Endothelial cell of umbilical vein (primary cell): Measurements from ENCODE around the gene RFWD3. TPM values are rescaled to one million over a fixed set of nuclear protein-coding genes. Genes with fewer than 3 reads are reported as not detected.

Source experiments
- BruUV-seq: library from RNA; stranded (reverse); fragments of 400-500 nt; replicated peaks from 2 replicates; lab custom pipeline; 2021; lab: Mats Ljungman, UMichigan
- CTCF ChIA-PET: fragments of 300-600, 350-600 bp; sonication (Branson Sonifier 250); formaldehyde crosslinking; loops from one replicate; lab custom pipeline; 2021; ENCODE audit warnings: antibody characterized with exemption, inconsistent platforms; lab: Charles Lee
- POLR2A ChIA-PET: fragments of 300-600, 350-600 bp; sonication (Branson Sonifier 250); formaldehyde crosslinking; loops from one replicate; lab custom pipeline; 2021; ENCODE audit warnings: antibody characterized with exemption, inconsistent platforms; lab: Charles Lee
- DNase-seq: peaks from one replicate; pipeline ENCODE4 v3.0.0-alpha.2; 2011; ENCODE audit warnings: low read depth, low spot score
- FAIRE-seq: peaks from 2 replicates; lab custom pipeline; 2011; peaks lifted over from hg19 to GRCh38; lab: Jason Lieb, UNC
- H2AFZ ChIP-seq: 2 replicates; pipeline ENCODE4 v1.6.0; 2012; ENCODE audit warnings: low read depth, low read length, control low read depth, inconsistent platforms
- H3K27ac ChIP-seq: 2 replicates; pipeline ENCODE4 v1.5.1; 2011; ENCODE audit warnings: low read depth, mild to moderate bottlenecking, control low read depth, low read length, moderate library complexity; ENCODE audit not compliant: insufficient read depth
- H3K27me3 ChIP-seq, 2 experiments: 2 replicates each; pipeline versions ENCODE4 v1.6.0 to v1.6.1; 2011; ENCODE audit warnings: low read length in 2 of 2, mixed read lengths in 1 of 2; ENCODE audit not compliant: control insufficient read depth in 2 of 2, insufficient read depth in 2 of 2
- H3K36me3 ChIP-seq, 2 experiments: 2 replicates in 1 of 2; 3 replicates in 1 of 2; pipeline ENCODE4 v1.5.1; 2011; ENCODE audit warnings: low read length in 2 of 2, mild to moderate bottlenecking in 1 of 2, moderate library complexity in 1 of 2; ENCODE audit not compliant: control insufficient read depth in 2 of 2, insufficient read depth in 2 of 2; ENCODE audit errors: extremely low read depth in 1 of 2
- H3K4me1 ChIP-seq: 3 replicates; pipeline ENCODE4 v1.5.1; 2011; ENCODE audit warnings: mild to moderate bottlenecking, low read length; ENCODE audit not compliant: control insufficient read depth, insufficient read depth; ENCODE audit errors: extremely low read depth
- H3K4me2 ChIP-seq: 2 replicates; pipeline ENCODE4 v1.6.1; 2011; ENCODE audit warnings: low read length, control low read depth, mixed read lengths; ENCODE audit not compliant: insufficient read depth
- H3K4me3 ChIP-seq, 3 experiments: fragments of 200-600 bp in 1 of 3; sonication (generic), shearing (Covaris generic) in 1 of 3; replicated peaks in 1 of 3; 2 replicates each; pipeline ENCODE4 v1.5.1; 2011 to 2016; ENCODE audit warnings: control low read depth in 3 of 3, low read length in 3 of 3, mild to moderate bottlenecking in 2 of 3, inconsistent platforms in 1 of 3, low read depth in 1 of 3, moderate library complexity in 1 of 3; ENCODE audit not compliant: insufficient read depth in 1 of 3
- H3K79me2 ChIP-seq: 2 replicates; pipeline ENCODE4 v1.6.0; 2012; ENCODE audit warnings: low read length, inconsistent platforms; ENCODE audit not compliant: control insufficient read depth, insufficient read depth
- H3K9ac ChIP-seq: replicated peaks from 2 replicates; pipeline ENCODE3; 2011; ENCODE audit warnings: low read length, control low read depth; ENCODE audit not compliant: insufficient read depth; ENCODE audit errors: extremely low read depth
- H3K9me1 ChIP-seq: replicated peaks from 3 replicates; pipeline ENCODE4 v1.6.0; 2011; ENCODE audit warnings: mild to moderate bottlenecking, low read length; ENCODE audit not compliant: control insufficient read depth, insufficient read depth; ENCODE audit errors: extremely low read depth
- H3K9me3 ChIP-seq: replicated peaks from 2 replicates; pipeline ENCODE4 v1.5.1; 2012; ENCODE audit warnings: low read length, inconsistent platforms; ENCODE audit not compliant: control insufficient read depth, insufficient read depth
- H4K20me1 ChIP-seq: replicated peaks from 2 replicates; pipeline ENCODE3; 2011; ENCODE audit warnings: mild to moderate bottlenecking, low read length; ENCODE audit not compliant: control insufficient read depth, insufficient read depth; ENCODE audit errors: extremely low read depth
- EZH2 ChIP-seq: IDR thresholded peaks from 2 replicates; pipeline ENCODE4 v1.6.1; 2012; ENCODE audit warnings: borderline replicate concordance, low read depth, mild to moderate bottlenecking, moderate library complexity, low read length, inconsistent platforms; ENCODE audit not compliant: severe bottlenecking
- FOS ChIP-seq: IDR thresholded peaks from 2 replicates; pipeline ENCODE4 v1.6.1; 2011; ENCODE audit warnings: mild to moderate bottlenecking, low read length, moderate library complexity, borderline replicate concordance; ENCODE audit not compliant: insufficient read depth
- GATA2 ChIP-seq: IDR thresholded peaks from 2 replicates; pipeline ENCODE4 v1.7.0; 2011; ENCODE audit warnings: low read depth, mild to moderate bottlenecking, moderate library complexity, mixed read lengths, low read length; ENCODE audit not compliant: insufficient read length, insufficient read depth
- JUN ChIP-seq: IDR thresholded peaks from 2 replicates; pipeline ENCODE4 v1.6.1; 2011; ENCODE audit warnings: borderline replicate concordance, low read depth; ENCODE audit not compliant: insufficient read length, insufficient read depth
- MYC ChIP-seq: IDR thresholded peaks from one replicate; pipeline ENCODE4 v1.6.1; 2011; ENCODE audit warnings: mild to moderate bottlenecking, low read depth, low read length
- POLR2A ChIP-seq: IDR thresholded peaks from 2 replicates; pipeline ENCODE4 v1.6.1; 2012; ENCODE audit warnings: low read depth, mild to moderate bottlenecking, control low read depth, low read length
- dilution Hi-C: fragments of 300-500 bp; cut with MboI; formaldehyde crosslinking; loops from one replicate; pipeline ENCODE4 v1.15.0; 2019; ENCODE audit warnings: low sequenced_read_pairs; ENCODE audit not compliant: extremely low pct_ligation_motif_present
- intact Hi-C: fragments of 100-400 bp; cut with micrococcal nuclease; formaldehyde crosslinking; loops from one replicate; pipeline ENCODE4 v1.10.0; 2022
- polyA plus RNA-seq, 4 experiments: library from polyadenylated mRNA; depleted of rRNA in 3 of 4; stranded (reverse) in 3 of 4; unstranded in 1 of 4; fragments of >200 nt; gene quantifications; 2 replicates each; pipeline versions ENCODE4 v1.2.1 to v1.2.3, GENCODE V29; 2011 to 2012; ENCODE audit warnings: missing spikeins in 1 of 4
- total RNA-seq: library from RNA; stranded (reverse); gene quantifications from 2 replicates; pipeline ENCODE4 v1.2.3, GENCODE V29; 2021
- TF ChIP-seq, protein P1 (sequence below): IDR thresholded peaks from 2 replicates; pipeline ENCODE4 v1.6.1; 2011; ENCODE audit not compliant: insufficient read depth, insufficient read length
- TF ChIP-seq, protein P2 (sequence below), 2 donors: IDR thresholded peaks; 1 replicate in 1 of 2; 2 replicates in 1 of 2; pipeline ENCODE4 v1.5.1; 2011; ENCODE audit warnings: low read length in 2 of 2, mild to moderate bottlenecking in 2 of 2, moderate library complexity in 2 of 2, control low read depth in 1 of 2, inconsistent platforms in 1 of 2, low read depth in 1 of 2; ENCODE audit not compliant: insufficient read depth in 1 of 2; ENCODE audit errors: extremely low read depth in 1 of 2

RFWD3 gene
- total and polyA plus RNA-seq, 2 donors (not counting 3 experiments of a cell fraction or from before 2014, with no cell fraction given) = 27.3 to 51.6 TPM

DNA sequence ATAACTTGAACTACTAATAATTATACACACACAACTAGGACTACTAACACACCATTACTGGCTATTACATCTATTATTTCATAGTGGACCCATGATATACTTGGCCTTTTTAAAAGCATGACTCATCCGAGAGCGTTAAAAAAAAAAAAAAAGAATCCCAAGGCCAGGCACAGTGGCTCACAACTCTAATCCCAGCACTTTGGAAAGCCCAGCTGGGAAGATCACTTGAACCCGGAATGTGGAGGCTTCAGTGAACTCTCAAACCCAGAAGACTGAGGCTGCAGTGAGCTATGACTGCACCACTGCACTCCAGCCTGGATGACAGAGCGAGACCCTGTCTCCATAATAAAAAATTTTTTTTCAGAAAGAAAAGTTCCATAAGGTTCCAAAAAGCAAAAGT lies 62.8 kb downstream of the RFWD3 start:
- no peak overlapping the region for H3K4me3 ChIP-seq
- POLR2A ChIA-PET = no interaction called here
- H3K79me2 ChIP-seq = peaks cover 74% of the 10 kb centered on the region
- DNase-seq = peak; percentile 49
- H3K9ac ChIP-seq = no peak overlapping the region
- no peaks in the 10 kb centered on the region for H3K36me3 ChIP-seq
- peak overlapping the region; percentile 95 for H3K4me2 ChIP-seq
- H3K9me3 ChIP-seq = no peaks in the 10 kb centered on the region
- peak; percentile 8 for FAIRE-seq
- CTCF ChIA-PET = no interaction called here
- peaks cover 3% of the 10 kb centered on the region for H3K9me1 ChIP-seq
- no peaks in the 10 kb centered on the region for H3K27me3 ChIP-seq
- dilution Hi-C loops = no loop called here
- peaks cover 36% of the 10 kb centered on the region for H3K4me1 ChIP-seq
- BruUV-seq = no TSS peak
- intact Hi-C loops = no loop called here
- TF ChIP-seq FOS (peak; percentile 80), POLR2A (no peak), JUN (peak; percentile 63), MYC (no peak), EZH2 (no peak), GATA2 (no peak)
- TF ChIP-seq, protein P1, sequence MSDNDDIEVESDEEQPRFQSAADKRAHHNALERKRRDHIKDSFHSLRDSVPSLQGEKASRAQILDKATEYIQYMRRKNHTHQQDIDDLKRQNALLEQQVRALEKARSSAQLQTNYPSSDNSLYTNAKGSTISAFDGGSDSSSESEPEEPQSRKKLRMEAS = no peak
- TF ChIP-seq, protein P2, sequence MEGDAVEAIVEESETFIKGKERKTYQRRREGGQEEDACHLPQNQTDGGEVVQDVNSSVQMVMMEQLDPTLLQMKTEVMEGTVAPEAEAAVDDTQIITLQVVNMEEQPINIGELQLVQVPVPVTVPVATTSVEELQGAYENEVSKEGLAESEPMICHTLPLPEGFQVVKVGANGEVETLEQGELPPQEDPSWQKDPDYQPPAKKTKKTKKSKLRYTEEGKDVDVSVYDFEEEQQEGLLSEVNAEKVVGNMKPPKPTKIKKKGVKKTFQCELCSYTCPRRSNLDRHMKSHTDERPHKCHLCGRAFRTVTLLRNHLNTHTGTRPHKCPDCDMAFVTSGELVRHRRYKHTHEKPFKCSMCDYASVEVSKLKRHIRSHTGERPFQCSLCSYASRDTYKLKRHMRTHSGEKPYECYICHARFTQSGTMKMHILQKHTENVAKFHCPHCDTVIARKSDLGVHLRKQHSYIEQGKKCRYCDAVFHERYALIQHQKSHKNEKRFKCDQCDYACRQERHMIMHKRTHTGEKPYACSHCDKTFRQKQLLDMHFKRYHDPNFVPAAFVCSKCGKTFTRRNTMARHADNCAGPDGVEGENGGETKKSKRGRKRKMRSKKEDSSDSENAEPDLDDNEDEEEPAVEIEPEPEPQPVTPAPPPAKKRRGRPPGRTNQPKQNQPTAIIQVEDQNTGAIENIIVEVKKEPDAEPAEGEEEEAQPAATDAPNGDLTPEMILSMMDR (IDR thresholded peaks at IDR 0.05; ENCODE audit: extremely low read depth in 1 of 2, insufficient read depth in 1 of 2, low read depth in 1 of 2, low read length in 2 of 2) = no peak
- H4K20me1 ChIP-seq = no peaks in the 10 kb centered on the region
- H3K27ac ChIP-seq = no peak overlapping the region
- no peak overlapping the region for H2AFZ ChIP-seq
